DOHH2 (cell line): ENCODE data around the gene STRA6.

Experiments
- H3F3A ChIP-seq: fragments of 200-600 bp; sonication (generic), shearing (Covaris generic); 2 replicates; pipeline ENCODE4 v1.6.0; 2016; ENCODE audit warnings: antibody characterized with exemption, mild to moderate bottlenecking; ENCODE audit not compliant: control insufficient read depth, insufficient read depth
- H3K27ac ChIP-seq: fragments of 200-600 bp; sonication (generic); 2 replicates; pipeline ENCODE4 v1.5.1; 2014; ENCODE audit warnings: low read depth, mild to moderate bottlenecking, low read length, moderate library complexity
- H3K27me3 ChIP-seq: fragments of 200-600 bp; sonication (generic); 2 replicates; pipeline ENCODE4 v1.6.1; 2014; ENCODE audit warnings: mild to moderate bottlenecking, low read length, mixed read lengths; ENCODE audit not compliant: control insufficient read depth
- H3K36me3 ChIP-seq: fragments of 200-600 bp; sonication (generic); 2 replicates; pipeline ENCODE4 v1.6.1; 2014; ENCODE audit warnings: mild to moderate bottlenecking, low read length, moderate library complexity, mixed read lengths; ENCODE audit not compliant: control insufficient read depth
- H3K4me1 ChIP-seq: fragments of 200-600 bp; sonication (generic); 2 replicates; pipeline ENCODE4 v1.6.1; 2014; ENCODE audit warnings: mild to moderate bottlenecking, low read length, mixed read lengths; ENCODE audit not compliant: control insufficient read depth
- H3K4me2 ChIP-seq: fragments of 200-600 bp; sonication (generic); 2 replicates; pipeline ENCODE4 v1.6.0; 2014; ENCODE audit warnings: mild to moderate bottlenecking, low read length, moderate library complexity
- H3K4me3 ChIP-seq: fragments of 200-600 bp; sonication (generic); 2 replicates; pipeline ENCODE4 v1.5.1; 2014; ENCODE audit warnings: mild to moderate bottlenecking, low read length, mixed read lengths
- H3K79me2 ChIP-seq: fragments of 200-600 bp; sonication (generic); 2 replicates; pipeline ENCODE4 v1.6.1; 2014; ENCODE audit warnings: mild to moderate bottlenecking, low read length, mixed read lengths; ENCODE audit not compliant: control insufficient read depth
- H3K9me2 ChIP-seq: fragments of 200-600 bp; sonication (generic); replicated peaks from 2 replicates; pipeline ENCODE4 v1.6.1; 2014; ENCODE audit warnings: mild to moderate bottlenecking, low read length, mixed read lengths; ENCODE audit not compliant: control insufficient read depth
- H3K9me3 ChIP-seq: fragments of 200-600 bp; sonication (generic); 2 replicates; pipeline ENCODE4 v1.6.1; 2014; ENCODE audit warnings: antibody characterized with exemption, low read length, mixed read lengths; ENCODE audit not compliant: control insufficient read depth, insufficient read depth
- H4K20me1 ChIP-seq: fragments of 200-600 bp; sonication (generic); 2 replicates; pipeline ENCODE4 v1.6.0; 2014; ENCODE audit warnings: low read depth, mild to moderate bottlenecking, antibody characterized with exemption, low read length, moderate library complexity; ENCODE audit not compliant: control insufficient read depth, insufficient read depth
- EZH2phosphoT487 ChIP-seq: fragments of 200-600 bp; sonication (generic); IDR thresholded peaks from 2 replicates; pipeline ENCODE4 v1.6.1; 2017; ENCODE audit warnings: borderline replicate concordance, mild to moderate bottlenecking, antibody characterized with exemption, low read length, moderate library complexity, mixed read lengths
- TF ChIP-seq, protein P1 (sequence below): fragments of 200-600 bp; sonication (generic); IDR thresholded peaks from one replicate; pipeline ENCODE4 v1.5.1; 2014; ENCODE audit warnings: antibody characterized with exemption, mild to moderate bottlenecking, low read depth, low read length; ENCODE audit not compliant: poor library complexity, severe bottlenecking

STRA6 gene

DNA sequence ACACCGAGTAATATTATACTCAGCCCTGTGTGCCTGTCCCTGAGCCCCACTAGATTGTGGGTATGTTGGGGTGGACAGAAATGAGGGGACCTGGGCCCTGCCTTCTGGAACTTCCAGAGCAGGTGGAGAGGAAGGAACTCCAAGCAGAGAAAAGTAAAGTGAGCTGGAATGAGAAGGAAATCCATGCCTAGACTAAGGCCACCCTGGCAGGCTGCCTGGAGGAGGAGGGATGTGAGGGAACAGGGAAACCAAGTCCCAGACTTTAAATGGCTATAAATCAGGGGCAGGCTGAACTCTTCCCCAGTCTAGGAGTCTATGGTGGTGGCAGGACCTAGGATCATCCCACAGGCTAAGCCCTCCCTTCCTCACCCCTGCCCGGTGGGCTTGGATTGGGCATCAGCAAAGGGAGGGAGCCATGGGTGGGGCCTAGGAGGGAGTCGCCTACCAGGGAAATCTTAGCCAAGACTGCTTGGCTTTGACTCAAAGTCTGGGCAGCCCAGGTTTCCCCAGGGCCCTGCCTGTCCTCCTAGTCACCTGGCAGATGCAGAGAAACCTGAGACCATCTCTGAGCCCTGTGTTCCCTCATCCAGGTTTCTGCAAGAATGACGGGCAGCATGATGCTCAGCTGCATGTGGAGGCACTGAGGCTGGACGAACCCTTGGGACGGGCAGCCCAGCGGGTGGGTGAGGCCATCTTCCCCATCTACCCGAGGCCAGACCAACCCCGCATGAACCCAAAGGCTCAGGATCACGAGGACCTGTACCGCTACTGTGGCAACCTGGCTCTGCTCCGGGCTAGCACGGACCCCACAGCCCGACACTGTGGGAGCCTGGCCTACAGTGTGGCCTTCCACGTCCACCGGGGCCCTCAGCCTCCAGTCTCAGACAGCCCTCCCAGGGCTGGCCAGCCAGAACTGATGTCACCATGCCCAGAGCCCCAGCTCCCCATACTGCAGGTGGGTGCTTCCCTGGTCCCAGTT is 15.6 kb upstream of the STRA6 start:
- H3K27me3 ChIP-seq = 0 out of 2 replicates have a peak, but pooled peaks cover 5% of the 10 kb centered on the region
- H3K79me2 ChIP-seq = no peaks in the 10 kb centered on the region
- TF ChIP-seq EZH2phosphoT487 = no peak
- TF ChIP-seq, protein P1, sequence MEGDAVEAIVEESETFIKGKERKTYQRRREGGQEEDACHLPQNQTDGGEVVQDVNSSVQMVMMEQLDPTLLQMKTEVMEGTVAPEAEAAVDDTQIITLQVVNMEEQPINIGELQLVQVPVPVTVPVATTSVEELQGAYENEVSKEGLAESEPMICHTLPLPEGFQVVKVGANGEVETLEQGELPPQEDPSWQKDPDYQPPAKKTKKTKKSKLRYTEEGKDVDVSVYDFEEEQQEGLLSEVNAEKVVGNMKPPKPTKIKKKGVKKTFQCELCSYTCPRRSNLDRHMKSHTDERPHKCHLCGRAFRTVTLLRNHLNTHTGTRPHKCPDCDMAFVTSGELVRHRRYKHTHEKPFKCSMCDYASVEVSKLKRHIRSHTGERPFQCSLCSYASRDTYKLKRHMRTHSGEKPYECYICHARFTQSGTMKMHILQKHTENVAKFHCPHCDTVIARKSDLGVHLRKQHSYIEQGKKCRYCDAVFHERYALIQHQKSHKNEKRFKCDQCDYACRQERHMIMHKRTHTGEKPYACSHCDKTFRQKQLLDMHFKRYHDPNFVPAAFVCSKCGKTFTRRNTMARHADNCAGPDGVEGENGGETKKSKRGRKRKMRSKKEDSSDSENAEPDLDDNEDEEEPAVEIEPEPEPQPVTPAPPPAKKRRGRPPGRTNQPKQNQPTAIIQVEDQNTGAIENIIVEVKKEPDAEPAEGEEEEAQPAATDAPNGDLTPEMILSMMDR = no peak
- no peaks in the 10 kb centered on the region for H3K9me3 ChIP-seq
- H3K4me3 ChIP-seq = no peak overlapping the region
- no peaks in the 10 kb centered on the region for H3K36me3 ChIP-seq
- no peaks in the 10 kb centered on the region for H3F3A ChIP-seq
- H3K4me1 ChIP-seq = no peaks in the 10 kb centered on the region
- no peak overlapping the region for H3K4me2 ChIP-seq
- no peak overlapping the region for H3K27ac ChIP-seq
- H4K20me1 ChIP-seq = no peaks in the 10 kb centered on the region
- H3K9me2 ChIP-seq = no peaks in the 10 kb centered on the region

DNA sequence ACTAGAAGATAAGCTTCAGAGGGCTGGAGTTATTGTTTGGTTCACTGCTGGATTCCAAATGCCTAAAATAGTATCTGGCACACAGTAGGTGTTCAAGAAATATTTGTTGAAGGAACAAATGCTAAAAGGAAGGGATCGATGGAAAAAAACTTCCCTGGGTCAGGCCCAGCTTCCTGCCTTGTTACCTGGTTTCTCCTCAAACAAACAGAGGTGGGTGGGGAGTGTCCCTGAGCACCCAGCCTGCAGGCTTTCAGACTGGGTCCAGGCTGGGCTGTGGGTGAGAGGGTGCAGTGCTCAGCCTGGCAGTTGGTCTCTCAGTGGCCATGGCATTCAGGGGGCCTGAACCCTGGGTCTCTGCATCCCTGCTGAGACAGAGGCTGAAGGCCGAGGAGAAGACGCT is 14.4 kb upstream of the STRA6 start:
- Histone ChIP-seq H4K20me1 (no peaks in the 10 kb centered on the region), H3K27me3 (0 out of 2 replicates have a peak, but pooled peaks cover 2% of the 10 kb centered on the region), H3K27ac (no peak overlapping the region), H3K36me3 (no peaks in the 10 kb centered on the region), H3K4me3 (no peak overlapping the region), H3K4me1 (no peaks in the 10 kb centered on the region), H3K9me3 (no peaks in the 10 kb centered on the region), H3K9me2 (no peaks in the 10 kb centered on the region), H3K79me2 (no peaks in the 10 kb centered on the region), H3K4me2 (no peak overlapping the region), H3F3A (no peaks in the 10 kb centered on the region)
- TF ChIP-seq, protein P1 = no peak
- TF ChIP-seq EZH2phosphoT487 = no peak

DNA sequence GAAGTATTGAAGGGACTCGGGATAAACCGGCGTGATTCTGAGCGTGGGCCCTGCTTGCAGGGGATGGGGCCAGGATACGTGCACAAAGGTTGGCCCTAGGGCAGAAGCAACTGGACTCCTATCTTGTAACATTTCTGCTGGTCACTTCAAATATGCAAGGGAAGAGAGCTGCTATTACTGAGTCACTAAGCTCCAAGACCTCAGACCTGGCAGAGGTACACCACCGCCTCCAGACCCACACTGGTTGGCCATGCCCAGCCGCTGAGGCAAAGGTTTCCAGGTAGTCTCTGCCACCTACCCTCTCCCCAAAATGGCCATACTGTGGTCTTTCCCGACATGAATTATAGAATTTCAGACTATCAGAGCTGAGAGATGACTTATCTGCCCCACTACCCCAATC is 13.4 kb upstream of the STRA6 start:
- Histone ChIP-seq H3F3A (no peaks in the 10 kb centered on the region), H3K9me3 (no peaks in the 10 kb centered on the region), H3K79me2 (no peaks in the 10 kb centered on the region), H3K36me3 (no peaks in the 10 kb centered on the region), H3K4me3 (no peak overlapping the region), H3K4me1 (no peaks in the 10 kb centered on the region), H4K20me1 (no peaks in the 10 kb centered on the region), H3K27ac (no peak overlapping the region), H3K27me3 (0 out of 2 replicates have a peak, but pooled peaks cover 2% of the 10 kb centered on the region), H3K4me2 (no peak overlapping the region), H3K9me2 (no peaks in the 10 kb centered on the region)
- no peak for TF ChIP-seq EZH2phosphoT487
- TF ChIP-seq, protein P1 = no peak
